Activated naive CD8-positive, alpha-beta T cell treated with anti-CD3 and anti-CD28 coated beads, Interleukin-2, amount 50 U/mL, for 24 hours (primary cell): Measurements from ENCODE around the gene MOB1A.
"Not testable (repeated sequence)": the region's sequence is repeated elsewhere in the genome, so short reads cannot be mapped to it uniquely, and the experiment has no call there.

Source experiments
- ATAC-seq: fragments of 150-1000 bp; cut with Tn5 transposase; one replicate; pipeline ENCODE4 v1.10.0; 2021
- DNase-seq: peaks from one replicate; pipeline ENCODE4 v3.0.0; 2021
- H3K27ac Mint-ChIP-seq: one replicate; pipeline ENCODE4 v1.8.0; 2021; ENCODE audit warnings: mild to moderate bottlenecking, mixed read lengths
- H3K27me3 Mint-ChIP-seq: one replicate; pipeline ENCODE4 v1.8.0; 2021; ENCODE audit warnings: mixed read lengths
- H3K36me3 Mint-ChIP-seq: one replicate; pipeline ENCODE4 v1.8.0; 2021; ENCODE audit warnings: low read depth, mixed read lengths
- H3K4me1 Mint-ChIP-seq: one replicate; pipeline ENCODE4 v1.8.0; 2021; ENCODE audit warnings: mixed read lengths
- H3K4me3 Mint-ChIP-seq: one replicate; pipeline ENCODE4 v1.8.0; 2021; ENCODE audit warnings: mild to moderate bottlenecking, moderate library complexity, mixed read lengths
- H3K9me3 Mint-ChIP-seq: one replicate; pipeline ENCODE4 v1.8.0; 2021; ENCODE audit warnings: mixed read lengths

The MOB1A gene

DNA sequence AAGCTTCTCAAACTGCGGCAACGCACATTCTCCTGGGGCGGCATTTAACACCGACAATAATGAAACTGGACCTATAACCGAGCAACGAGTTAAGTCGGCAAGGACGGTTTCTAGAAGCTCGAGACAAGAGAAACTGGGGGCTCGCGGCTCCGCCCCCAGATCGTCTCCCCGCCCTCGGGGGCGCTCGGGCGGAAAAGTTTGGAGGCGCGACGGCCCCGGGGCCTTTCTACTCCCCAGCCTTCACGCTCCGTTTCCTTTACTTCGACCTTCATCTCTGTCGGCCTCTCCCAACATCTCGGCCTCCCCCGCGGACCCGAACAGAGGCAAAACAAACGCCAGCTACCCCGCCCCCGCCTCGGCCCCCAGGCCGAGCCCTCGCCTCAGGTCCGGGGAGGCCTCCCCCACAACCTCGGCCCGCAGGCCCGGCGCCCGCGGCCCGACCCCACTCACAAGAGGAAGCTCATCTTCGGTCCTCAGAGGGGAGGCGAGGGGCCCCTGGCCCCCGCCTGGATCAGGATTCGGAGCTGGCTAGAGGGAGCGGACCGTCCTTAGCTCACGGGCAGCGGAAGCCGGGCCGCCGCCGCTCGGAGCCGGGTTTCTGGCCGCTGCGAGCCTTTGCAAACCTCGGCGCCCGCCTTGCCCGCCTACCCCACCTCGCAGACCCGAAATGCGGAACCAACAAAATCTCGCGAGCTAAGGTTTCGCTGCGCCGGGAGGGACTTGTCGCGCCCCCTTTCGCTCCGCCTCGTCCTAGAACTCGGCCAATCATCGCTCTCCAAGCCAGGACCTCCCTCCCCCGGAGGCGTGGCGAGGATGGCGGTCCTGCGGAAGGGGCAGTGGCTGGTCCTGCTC, at the start of gene MOB1A:
MOB1A (minus strand) TSS at position 669 of the 852 bp plus-strand sequence; CDS start at position 464, 205 bp downstream.
- ATAC-seq (peak; percentile 95), DNase-seq (peak; percentile 98)
- Mint-ChIP-seq H3K4me3 (peak within 1 kb of the TSS; percentile 92), H3K4me1 (peaks cover 51% of the 10 kb centered on the region), H3K27me3 (no peaks in the 10 kb centered on the region), H3K9me3 (no peaks in the 10 kb centered on the region), H3K27ac (peak within 1 kb of the TSS; percentile 90), H3K36me3 (peaks cover 24% of the 10 kb centered on the region)

DNA sequence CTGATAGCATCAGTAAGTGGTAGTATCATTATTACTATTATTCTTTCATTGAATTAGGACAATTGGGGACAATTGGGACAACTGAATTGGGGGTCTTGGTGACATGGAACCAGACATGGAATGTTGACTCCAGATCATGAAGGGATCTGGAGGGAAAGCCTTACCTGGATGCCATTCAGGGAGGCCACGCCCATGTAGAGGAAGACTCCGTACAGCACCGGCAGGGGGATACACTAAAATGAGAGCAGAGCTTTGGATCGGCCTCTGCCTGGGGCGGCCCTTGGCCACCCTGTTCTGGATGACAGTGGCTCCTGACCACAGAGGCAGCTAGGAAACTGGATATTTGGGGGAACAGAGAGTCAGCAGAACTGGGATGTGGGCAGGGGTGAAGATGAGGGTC, 49.0 kb upstream of the MOB1A start:
- ATAC-seq: no peak
- Mint-ChIP-seq H3K36me3 (peaks cover 1% of the 10 kb centered on the region), H3K27ac (no peak overlapping the region), H3K4me3 (no peak overlapping the region), H3K4me1 (no peaks in the 10 kb centered on the region), H3K27me3 (no peaks in the 10 kb centered on the region), H3K9me3 (no peaks in the 10 kb centered on the region)
- DNase-seq: no peak

DNA sequence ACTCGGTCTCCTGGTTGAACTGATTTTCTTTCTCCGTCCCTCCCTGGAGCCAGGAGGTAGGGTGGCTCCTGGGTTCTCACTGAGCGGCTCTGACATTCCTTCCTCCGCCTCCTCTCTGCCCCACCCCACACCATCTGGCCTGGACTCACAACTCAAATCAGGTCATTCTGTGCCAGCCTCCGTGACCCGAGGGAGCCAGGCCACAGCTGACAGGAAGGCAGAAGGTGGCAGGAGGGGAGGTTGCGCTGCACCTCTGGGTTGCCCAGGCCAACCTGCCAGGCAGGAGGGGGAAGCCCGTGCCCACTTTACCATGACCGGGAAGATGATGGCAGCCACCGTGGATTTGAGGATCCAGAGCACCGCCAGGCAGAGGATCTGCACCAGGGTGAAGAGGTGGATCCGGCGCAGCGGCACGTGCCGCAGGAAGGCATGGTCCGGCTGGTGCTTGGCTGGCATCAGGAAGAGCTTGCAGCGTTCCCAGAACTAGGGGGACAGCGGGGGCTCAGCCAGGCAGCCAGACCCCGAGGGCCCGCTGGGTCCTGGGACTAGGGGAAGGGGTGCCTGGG, 48.1 kb upstream of the MOB1A start:
- no peaks in the 10 kb centered on the region for H3K9me3 Mint-ChIP-seq
- no peaks in the 10 kb centered on the region for H3K27me3 Mint-ChIP-seq
- H3K36me3 Mint-ChIP-seq: peaks cover 2% of the 10 kb centered on the region
- no peak overlapping the region for H3K27ac Mint-ChIP-seq
- no peak for ATAC-seq
- H3K4me3 Mint-ChIP-seq: no peak overlapping the region
- no peaks in the 10 kb centered on the region for H3K4me1 Mint-ChIP-seq
- no peak for DNase-seq

DNA sequence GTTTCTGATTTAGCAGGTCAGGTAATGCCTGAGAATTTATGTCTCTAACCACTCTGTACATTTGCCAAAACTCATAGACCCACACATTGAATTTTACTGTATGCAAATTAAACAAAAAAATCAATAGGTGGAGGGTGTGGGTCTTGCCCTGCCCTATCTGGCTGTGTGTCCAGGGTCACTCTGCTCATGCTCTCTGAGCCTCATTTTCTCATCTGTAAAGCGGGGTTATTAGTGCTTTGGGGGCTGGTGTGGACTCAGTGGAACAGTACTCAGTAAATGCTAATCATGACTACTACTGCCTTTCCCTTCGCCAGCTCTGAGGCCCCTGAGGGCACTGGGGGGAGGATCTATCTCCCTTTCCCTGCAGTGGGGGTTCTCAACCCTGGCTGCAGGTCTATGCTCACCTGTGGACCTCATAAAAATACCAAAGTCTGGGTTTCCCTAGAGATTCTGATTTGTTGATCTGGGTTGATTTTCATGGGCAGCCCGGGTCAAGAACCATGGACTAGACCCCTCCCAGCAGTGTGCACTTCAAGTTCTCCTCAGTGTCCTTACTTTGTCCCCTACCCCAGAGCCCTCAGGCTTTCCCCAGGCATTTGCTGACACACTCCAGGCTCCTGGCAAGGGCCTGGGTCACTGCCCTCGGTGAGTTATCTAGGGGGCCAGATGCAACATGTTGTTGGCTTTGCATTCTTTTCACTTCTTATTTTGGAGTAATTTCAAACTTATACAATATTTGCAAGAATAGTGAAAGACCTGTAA, 47.2 kb upstream of the MOB1A start:
- Mint-ChIP-seq H3K4me3 (no peak overlapping the region), H3K27ac (no peak overlapping the region), H3K9me3 (no peaks in the 10 kb centered on the region), H3K27me3 (no peaks in the 10 kb centered on the region), H3K4me1 (no peaks in the 10 kb centered on the region), H3K36me3 (peaks cover 6% of the 10 kb centered on the region)
- DNase-seq (no peak), ATAC-seq (no peak)

DNA sequence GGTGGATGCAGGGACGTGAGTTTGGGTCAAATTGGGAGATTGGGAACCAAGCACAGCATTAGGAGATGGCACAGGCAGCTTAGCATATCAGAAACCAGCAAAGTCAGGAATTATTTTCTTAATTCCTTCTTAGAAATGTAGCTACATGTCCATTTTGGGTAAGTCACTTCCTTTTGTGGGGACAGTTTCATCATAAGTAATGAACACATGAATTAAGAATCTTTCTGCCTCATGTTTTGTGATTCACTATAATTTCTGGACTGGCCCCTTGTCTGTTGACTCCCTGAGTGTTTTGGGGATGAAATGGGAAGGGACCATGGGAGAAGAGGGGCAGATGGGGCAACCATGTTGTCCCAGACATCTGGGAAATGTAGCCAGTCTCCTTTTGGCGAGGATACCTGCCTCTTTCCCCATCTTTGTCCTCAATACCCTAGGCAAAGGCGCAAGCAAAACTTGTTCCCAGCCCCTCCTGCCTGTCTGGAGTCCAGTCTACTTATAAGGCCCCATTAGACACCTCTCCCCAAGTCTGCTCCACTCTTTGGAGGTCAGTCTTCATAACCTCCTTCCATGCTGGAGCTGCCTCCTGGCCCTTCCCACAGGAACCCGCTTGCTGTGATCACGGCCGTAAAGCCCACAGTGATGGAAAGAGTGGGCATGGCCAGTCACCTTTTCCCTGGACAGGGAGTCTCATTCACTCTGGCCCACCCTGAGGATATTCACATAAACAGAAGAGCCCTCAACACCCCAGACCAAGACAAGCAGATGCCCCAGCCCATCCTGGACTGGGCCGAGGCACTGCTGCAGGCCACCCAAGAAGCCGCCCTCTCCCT, 45.5 kb upstream of the MOB1A start:
- DNase-seq (no peak), ATAC-seq (no peak)
- Mint-ChIP-seq H3K27ac (peak overlapping the region; percentile 6), H3K9me3 (no peaks in the 10 kb centered on the region), H3K36me3 (peaks cover 17% of the 10 kb centered on the region), H3K4me3 (no peak overlapping the region), H3K27me3 (no peaks in the 10 kb centered on the region), H3K4me1 (no peaks in the 10 kb centered on the region)

DNA sequence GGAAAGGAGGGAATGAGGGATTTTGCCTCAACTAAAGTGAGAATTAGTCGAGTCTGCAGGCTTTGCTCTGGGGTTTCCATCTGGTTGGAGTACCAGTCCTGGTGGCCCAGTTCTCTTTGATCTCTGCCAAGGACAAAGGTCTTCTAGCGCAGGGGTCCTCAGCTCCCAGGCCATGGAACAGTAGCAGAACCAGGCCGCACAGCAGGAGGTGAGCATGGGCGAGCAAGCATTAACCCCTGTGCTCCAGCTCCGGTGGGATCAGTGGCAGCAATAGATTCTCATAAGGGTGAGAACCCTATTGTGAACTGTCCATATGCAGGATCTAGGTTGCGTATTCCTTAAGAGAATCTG, 43.6 kb upstream of the MOB1A start:
- Mint-ChIP-seq H3K4me1 (no peaks in the 10 kb centered on the region), H3K27me3 (no peaks in the 10 kb centered on the region), H3K27ac (no peak overlapping the region), H3K36me3 (peaks cover 30% of the 10 kb centered on the region), H3K4me3 (no peak overlapping the region), H3K9me3 (no peaks in the 10 kb centered on the region)
- DNase-seq (no peak), ATAC-seq (no peak)

DNA sequence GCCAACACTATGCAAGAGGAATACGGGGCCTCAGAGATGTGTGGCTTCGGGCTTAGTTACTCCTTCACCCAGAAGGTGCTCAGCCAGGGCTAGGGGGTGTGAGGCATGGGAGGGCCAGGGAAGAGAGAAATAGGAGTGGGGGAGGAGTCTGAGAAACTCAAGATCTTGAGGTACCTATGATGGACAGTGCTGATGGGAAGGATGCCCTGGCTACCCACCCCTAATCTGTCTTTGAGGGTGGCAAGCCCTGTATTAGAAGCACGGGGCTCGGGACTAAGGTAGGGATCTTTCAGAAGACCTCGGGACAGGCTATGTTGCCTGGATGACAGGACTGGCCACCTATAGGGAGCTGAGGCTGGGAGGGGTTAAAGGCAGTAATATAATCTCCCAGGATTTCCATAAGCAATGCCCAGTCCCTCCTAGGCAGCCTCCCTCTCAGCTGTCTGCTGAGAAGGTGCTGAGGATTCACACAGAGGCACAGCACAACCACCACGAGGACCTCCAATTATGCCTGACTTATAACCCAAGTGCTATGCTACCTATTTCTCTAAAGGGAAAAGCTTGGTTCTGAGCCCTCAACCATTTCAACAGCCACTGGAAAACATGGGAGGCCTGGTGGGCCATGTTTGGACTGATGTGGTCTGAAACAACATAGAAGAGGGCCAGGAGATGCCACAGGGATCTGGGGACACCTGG, 43.1 kb upstream of the MOB1A start:
- Mint-ChIP-seq H3K27ac (no peak overlapping the region), H3K4me3 (no peak overlapping the region), H3K27me3 (no peaks in the 10 kb centered on the region), H3K9me3 (no peaks in the 10 kb centered on the region), H3K36me3 (peaks cover 35% of the 10 kb centered on the region), H3K4me1 (no peaks in the 10 kb centered on the region)
- ATAC-seq (peak; percentile 13), DNase-seq (no peak)

DNA sequence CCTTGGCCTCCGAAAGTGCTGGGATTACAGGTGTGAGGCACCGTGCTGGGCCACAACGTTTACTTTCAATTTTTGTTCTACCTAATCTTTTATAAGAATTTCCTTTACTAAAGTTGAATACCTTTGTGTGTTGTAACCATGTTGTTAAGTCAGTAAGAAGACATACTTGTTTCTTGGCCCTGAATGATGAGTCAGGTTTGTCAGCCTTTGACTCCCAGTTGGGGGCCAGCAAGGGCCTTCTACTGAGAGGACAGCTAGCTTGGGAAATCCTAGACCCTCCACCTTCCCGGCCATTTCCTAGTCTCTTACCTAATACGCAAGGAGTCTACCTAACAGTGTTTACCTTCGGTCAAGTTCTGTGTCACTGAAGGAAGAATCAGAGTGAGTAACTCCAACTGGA, 42.4 kb upstream of the MOB1A start:
- no peak for ATAC-seq
- H3K27ac Mint-ChIP-seq: no peak overlapping the region
- H3K4me3 Mint-ChIP-seq: no peak overlapping the region
- H3K4me1 Mint-ChIP-seq: no peaks in the 10 kb centered on the region
- H3K27me3 Mint-ChIP-seq: no peaks in the 10 kb centered on the region
- peaks cover 40% of the 10 kb centered on the region for H3K36me3 Mint-ChIP-seq
- DNase-seq: no peak
- H3K9me3 Mint-ChIP-seq: no peaks in the 10 kb centered on the region

DNA sequence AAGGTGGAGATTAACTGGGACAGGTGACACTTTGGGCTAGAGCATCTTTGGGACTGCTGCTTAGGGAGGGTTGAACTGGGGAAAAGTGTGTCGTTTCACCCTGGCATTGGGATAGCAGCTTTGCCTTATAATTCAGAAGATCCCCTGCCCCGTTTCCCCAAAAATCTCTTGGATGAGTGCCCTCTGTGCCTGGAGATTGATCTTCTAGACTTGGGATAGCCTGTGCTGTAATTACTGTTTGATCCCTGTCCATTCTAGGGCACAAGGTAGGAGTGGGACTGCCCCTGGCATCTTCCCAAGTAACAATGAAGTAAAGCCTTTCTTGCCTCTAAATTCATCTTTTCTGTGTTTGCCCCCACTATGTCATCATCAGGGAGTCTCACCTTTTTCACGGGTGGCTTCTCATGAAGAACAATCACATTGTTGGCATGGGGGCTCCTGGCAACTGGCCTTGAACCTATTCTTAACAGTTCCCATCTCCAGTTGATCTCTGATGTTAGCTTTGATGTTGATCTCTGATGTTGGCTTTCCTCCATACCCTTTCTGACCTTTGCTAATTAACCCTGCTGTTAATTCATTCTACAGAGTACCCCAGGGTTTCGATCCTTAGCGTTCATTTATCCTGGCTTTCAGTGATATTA, 41.3 kb upstream of the MOB1A start:
- H3K9me3 Mint-ChIP-seq: no peaks in the 10 kb centered on the region
- peaks cover 44% of the 10 kb centered on the region for H3K36me3 Mint-ChIP-seq
- no peak for DNase-seq
- H3K27me3 Mint-ChIP-seq: no peaks in the 10 kb centered on the region
- peaks cover 2% of the 10 kb centered on the region for H3K4me1 Mint-ChIP-seq
- H3K4me3 Mint-ChIP-seq: no peak overlapping the region
- ATAC-seq: no peak
- peak overlapping the region; percentile 59 for H3K27ac Mint-ChIP-seq

DNA sequence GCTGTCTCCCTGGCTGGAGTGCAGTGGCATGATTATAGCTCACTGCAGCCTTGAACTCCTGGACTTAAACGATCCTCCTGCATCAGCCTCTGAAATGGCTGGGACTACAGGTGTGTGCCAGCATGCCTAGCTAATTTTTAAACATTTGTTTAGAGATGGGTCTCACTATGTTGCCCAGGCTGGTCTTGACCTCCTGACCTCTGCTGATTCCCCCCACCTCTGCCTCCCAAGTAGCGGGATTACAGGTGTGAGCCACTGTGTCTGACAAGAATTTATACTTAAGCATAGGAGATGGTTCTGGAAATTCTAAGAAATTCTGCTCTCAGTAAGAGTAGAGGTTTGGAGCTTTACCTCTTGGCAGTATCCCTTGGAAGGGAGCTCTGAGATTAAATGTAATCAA, 38.0 kb upstream of the MOB1A start:
- no peak overlapping the region for H3K27ac Mint-ChIP-seq
- H3K36me3 Mint-ChIP-seq: peaks cover 60% of the 10 kb centered on the region
- H3K9me3 Mint-ChIP-seq: no peaks in the 10 kb centered on the region
- DNase-seq: no peak
- H3K4me1 Mint-ChIP-seq: peaks cover 5% of the 10 kb centered on the region
- no peak overlapping the region for H3K4me3 Mint-ChIP-seq
- H3K27me3 Mint-ChIP-seq: no peaks in the 10 kb centered on the region
- no peak for ATAC-seq

DNA sequence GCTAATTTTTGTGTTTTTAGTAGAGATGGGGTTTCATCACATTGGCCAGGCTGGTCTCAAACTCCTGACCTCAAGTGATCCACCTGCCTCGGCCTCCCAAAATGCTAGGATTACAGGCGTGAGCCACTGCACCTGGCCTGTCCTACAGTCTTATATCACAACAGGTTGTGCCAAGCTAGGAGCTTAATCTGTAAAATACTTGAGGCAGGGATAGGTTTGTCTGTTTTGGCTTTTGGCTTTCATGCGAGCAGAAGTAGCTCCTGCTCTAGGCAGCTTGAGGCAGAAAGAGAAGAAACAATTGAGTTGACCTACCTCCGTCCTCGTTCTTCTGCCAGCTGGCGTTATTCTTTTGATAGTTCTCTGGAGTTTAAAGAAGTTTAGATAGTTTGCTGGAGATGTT, 37.1 kb upstream of the MOB1A start:
- H3K36me3 Mint-ChIP-seq: peaks cover 64% of the 10 kb centered on the region

DNA sequence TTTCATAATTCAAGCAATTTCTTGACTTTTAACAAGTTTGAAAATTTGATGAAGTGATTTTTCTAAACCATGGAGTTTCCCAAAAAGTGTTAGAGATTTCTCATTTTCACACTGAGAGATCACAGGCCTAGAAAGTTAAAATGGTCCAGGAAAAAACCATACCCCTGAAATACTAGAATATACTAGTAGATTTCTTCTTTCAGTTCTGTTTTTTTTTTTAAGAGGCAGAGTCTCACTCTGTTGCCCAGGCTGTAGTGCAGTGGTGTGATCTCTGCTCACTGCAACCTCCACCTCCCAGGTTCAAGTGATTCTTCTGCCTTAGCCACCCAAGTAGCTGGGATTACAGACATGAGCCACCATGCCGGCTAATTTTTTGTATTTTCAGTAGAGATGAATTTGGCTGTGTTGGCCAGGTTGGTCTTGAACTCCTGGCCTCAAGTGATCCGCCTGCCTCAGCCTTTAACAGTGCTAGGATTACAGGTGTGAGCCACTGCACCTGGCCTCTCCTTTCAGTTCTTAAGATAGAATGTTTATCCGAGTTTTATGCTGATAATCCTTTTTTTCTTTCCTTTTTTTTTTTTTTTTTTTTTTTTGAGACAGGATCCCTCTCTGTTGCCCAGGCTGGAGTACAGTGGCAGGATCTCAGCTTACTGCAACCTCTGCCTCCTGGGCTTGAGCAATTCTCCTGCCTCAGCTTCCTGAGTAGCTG, 34.2 kb upstream of the MOB1A start:
- Mint-ChIP-seq H3K27ac (no peak overlapping the region), H3K36me3 (peaks cover 71% of the 10 kb centered on the region), H3K4me1 (peaks cover 16% of the 10 kb centered on the region), H3K27me3 (no peaks in the 10 kb centered on the region), H3K9me3 (no peaks in the 10 kb centered on the region), H3K4me3 (no peak overlapping the region)
- DNase-seq (no peak), ATAC-seq (no peak)

More for the DNA sequence above, 37.1 kb upstream of the MOB1A start:
- H3K27me3 Mint-ChIP-seq, DNase-seq, H3K4me1 Mint-ChIP-seq, H3K9me3 Mint-ChIP-seq, ATAC-seq, H3K4me3 Mint-ChIP-seq: not testable (repeated sequence)
- H3K27ac Mint-ChIP-seq: peak overlapping the region; percentile 59

DNA sequence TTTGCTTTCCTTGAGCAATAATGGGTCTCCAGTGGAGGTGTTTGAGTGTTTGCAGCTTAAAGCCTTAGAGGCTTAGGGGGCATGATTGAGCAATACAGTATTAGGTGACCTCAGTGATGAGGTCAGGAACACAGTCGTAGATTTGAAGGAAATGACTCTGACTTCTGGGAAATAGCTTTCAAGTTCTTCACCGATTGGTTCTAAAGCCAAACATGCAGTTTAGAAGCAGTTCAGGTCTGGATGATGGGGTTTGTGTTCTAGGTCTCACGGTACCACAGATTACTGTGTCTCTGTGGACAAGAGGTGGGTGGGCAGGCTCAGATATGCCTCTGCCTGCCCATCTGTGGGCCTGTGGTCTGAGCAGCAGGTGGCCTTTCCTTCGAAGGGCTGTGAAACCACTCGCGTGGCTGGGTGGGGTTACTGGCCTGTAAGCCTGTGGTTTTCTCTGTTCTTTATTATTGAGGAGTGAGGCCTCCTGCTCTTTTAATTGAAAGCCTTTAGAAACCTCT, 27.6 kb upstream of the MOB1A start:
- H3K36me3 Mint-ChIP-seq: peaks cover 88% of the 10 kb centered on the region
- peak; percentile 41 for DNase-seq
- peak; percentile 91 for ATAC-seq
- H3K4me3 Mint-ChIP-seq: peak overlapping the region; percentile 64
- peak overlapping the region; percentile 95 for H3K27ac Mint-ChIP-seq
- no peaks in the 10 kb centered on the region for H3K27me3 Mint-ChIP-seq
- H3K4me1 Mint-ChIP-seq: peaks cover 68% of the 10 kb centered on the region
- no peaks in the 10 kb centered on the region for H3K9me3 Mint-ChIP-seq
